Hepatocyte (in vitro differentiated cells): Measurements from ENCODE around the gene ZBED1. TPM values are rescaled to one million over a fixed set of nuclear protein-coding genes. Genes with fewer than 3 reads are reported as not detected.

Experiments
- DNase-seq: peaks from one replicate; pipeline ENCODE4 v3.0.0-alpha.2; 2016; ENCODE audit warnings: low spot score
- H2AFZ ChIP-seq: fragments of 200-600 bp; sonication (generic); 2 replicates; pipeline ENCODE4 v1.6.0; 2016; ENCODE audit warnings: antibody characterized with exemption, mild to moderate bottlenecking
- H3K27ac ChIP-seq: fragments of 200-600 bp; sonication (generic); 2 replicates; pipeline ENCODE4 v1.5.1; 2016; ENCODE audit warnings: mild to moderate bottlenecking
- H3K27me3 ChIP-seq: fragments of 200-600 bp; sonication (generic); 2 replicates; pipeline ENCODE4 v1.6.1; 2016
- H3K36me3 ChIP-seq: fragments of 200-600 bp; sonication (generic); replicated peaks from 2 replicates; pipeline ENCODE4 v1.5.1; 2016; ENCODE audit warnings: low read depth; ENCODE audit not compliant: insufficient read depth
- H3K4me1 ChIP-seq: fragments of 200-600 bp; sonication (generic); 2 replicates; pipeline ENCODE4 v1.5.1; 2016; ENCODE audit warnings: mild to moderate bottlenecking, moderate library complexity; ENCODE audit not compliant: insufficient read depth
- H3K4me2 ChIP-seq: fragments of 200-600 bp; sonication (generic); 2 replicates; pipeline ENCODE4 v1.6.0; 2016
- H3K4me3 ChIP-seq: fragments of 200-600 bp; sonication (generic); 2 replicates; pipeline ENCODE4 v1.5.1; 2016; ENCODE audit warnings: mild to moderate bottlenecking
- H3K79me2 ChIP-seq: fragments of 200-600 bp; sonication (generic); 2 replicates; pipeline ENCODE4 v1.6.0; 2017; ENCODE audit warnings: mild to moderate bottlenecking
- H3K9me2 ChIP-seq: fragments of 200-600 bp; sonication (generic); replicated peaks from 2 replicates; pipeline ENCODE4 v1.6.0; 2017; ENCODE audit warnings: mild to moderate bottlenecking; ENCODE audit not compliant: insufficient read depth
- H3K9me3 ChIP-seq: fragments of 200-600 bp; sonication (generic); 2 replicates; pipeline ENCODE4 v1.5.1; 2016; ENCODE audit warnings: low read depth, mild to moderate bottlenecking
- H4K20me1 ChIP-seq: fragments of 200-600 bp; sonication (generic); 2 replicates; pipeline ENCODE4 v1.6.0; 2016; ENCODE audit warnings: mild to moderate bottlenecking; ENCODE audit not compliant: insufficient read depth, poor library complexity, severe bottlenecking
- EZH2 ChIP-seq: fragments of 200-600 bp; sonication (generic); IDR thresholded peaks from 2 replicates; pipeline ENCODE4 v1.6.1; 2016; ENCODE audit warnings: antibody characterized with exemption, mild to moderate bottlenecking, borderline replicate concordance
- EZH2phosphoT487 ChIP-seq: fragments of 200-600 bp; sonication (generic); IDR thresholded peaks from one replicate; pipeline ENCODE4 v1.6.1; 2018; ENCODE audit warnings: antibody characterized with exemption, mild to moderate bottlenecking, low read depth, moderate library complexity; ENCODE audit not compliant: unreplicated experiment, severe bottlenecking
- WGBS: methylation state at CpG from one replicate; pipeline ENCODE4 v1.1.6; 2016; ENCODE audit warnings: low lambda C conversion rate; ENCODE audit errors: missing lambda C conversion rate; 5-methylcytosine and 5-hydroxymethylcytosine counted together
- polyA plus RNA-seq: library from polyadenylated mRNA; unstranded; fragments of >200 nt; fragmentation: Nextera tagmentation; extraction: Ambion mirVana; gene quantifications from 2 replicates; pipeline ENCODE4 v1.2.1, GENCODE V29; 2016
- total RNA-seq: library from RNA; depleted of rRNA; stranded (reverse); fragments of >200 nt; gene quantifications from 2 replicates; pipeline ENCODE4 v1.2.3, GENCODE V29; 2014
- TF ChIP-seq, protein P1 (sequence below): fragments of 200-600 bp; sonication (generic); IDR thresholded peaks from 2 replicates; pipeline ENCODE4 v1.5.1; 2016; ENCODE audit warnings: antibody characterized with exemption, mild to moderate bottlenecking; ENCODE audit not compliant: poor library complexity

Gene ZBED1
- total and polyA plus RNA-seq, 2 experiments from 2014 or later: 26.4 to 41.4 TPM

DNA sequence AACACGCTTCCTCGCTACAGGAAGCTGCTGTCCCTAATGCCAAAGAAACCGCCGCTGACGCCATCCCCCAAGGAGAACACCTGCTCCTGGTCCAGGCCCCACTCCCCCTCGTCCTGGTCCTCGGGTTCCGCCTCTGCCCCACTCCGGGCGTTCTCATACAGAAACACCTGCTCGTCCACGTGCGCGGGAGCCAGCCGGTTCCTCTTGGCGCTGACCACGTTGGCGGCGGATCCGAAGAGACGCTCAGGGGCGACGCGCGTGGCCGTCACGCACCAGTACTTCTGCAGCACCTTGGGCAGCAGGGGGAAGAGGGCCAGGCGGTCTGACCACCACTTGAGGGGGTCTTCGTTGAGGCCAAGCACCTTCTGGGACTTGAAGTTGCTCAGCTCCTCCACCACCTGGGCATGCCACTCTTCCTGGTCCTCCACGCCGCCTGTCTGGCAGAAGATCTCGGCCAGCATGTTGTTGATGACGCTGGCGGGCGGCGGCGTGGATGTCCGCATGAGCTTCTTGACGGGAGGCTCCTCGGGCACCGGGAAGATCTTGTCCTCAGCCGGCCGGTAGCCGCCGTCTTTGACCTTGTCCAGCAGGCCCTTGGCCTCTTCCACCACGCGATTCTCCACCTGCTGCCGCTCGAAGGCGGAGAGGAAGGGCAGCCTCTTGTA lies 12.0 kb downstream of the ZBED1 start:
- no peak for DNase-seq
- no peaks in the 10 kb centered on the region for H3K27me3 ChIP-seq
- H3K4me3 ChIP-seq: no peak overlapping the region
- no peak overlapping the region for H3K27ac ChIP-seq
- peaks cover 19% of the 10 kb centered on the region for H4K20me1 ChIP-seq
- WGBS: 99% methylated on average over 49 of the region's 50 CpGs
- no peaks in the 10 kb centered on the region for H3K4me1 ChIP-seq
- no peaks in the 10 kb centered on the region for H3K9me3 ChIP-seq
- H3K36me3 ChIP-seq: no peaks in the 10 kb centered on the region
- TF ChIP-seq, protein P1, sequence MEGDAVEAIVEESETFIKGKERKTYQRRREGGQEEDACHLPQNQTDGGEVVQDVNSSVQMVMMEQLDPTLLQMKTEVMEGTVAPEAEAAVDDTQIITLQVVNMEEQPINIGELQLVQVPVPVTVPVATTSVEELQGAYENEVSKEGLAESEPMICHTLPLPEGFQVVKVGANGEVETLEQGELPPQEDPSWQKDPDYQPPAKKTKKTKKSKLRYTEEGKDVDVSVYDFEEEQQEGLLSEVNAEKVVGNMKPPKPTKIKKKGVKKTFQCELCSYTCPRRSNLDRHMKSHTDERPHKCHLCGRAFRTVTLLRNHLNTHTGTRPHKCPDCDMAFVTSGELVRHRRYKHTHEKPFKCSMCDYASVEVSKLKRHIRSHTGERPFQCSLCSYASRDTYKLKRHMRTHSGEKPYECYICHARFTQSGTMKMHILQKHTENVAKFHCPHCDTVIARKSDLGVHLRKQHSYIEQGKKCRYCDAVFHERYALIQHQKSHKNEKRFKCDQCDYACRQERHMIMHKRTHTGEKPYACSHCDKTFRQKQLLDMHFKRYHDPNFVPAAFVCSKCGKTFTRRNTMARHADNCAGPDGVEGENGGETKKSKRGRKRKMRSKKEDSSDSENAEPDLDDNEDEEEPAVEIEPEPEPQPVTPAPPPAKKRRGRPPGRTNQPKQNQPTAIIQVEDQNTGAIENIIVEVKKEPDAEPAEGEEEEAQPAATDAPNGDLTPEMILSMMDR: no peak
- TF ChIP-seq EZH2phosphoT487 (no peak), EZH2 (no peak)
- H2AFZ ChIP-seq: no peak overlapping the region
- H3K4me2 ChIP-seq: no peak overlapping the region
- no peaks in the 10 kb centered on the region for H3K9me2 ChIP-seq
- H3K79me2 ChIP-seq: peaks cover 93% of the 10 kb centered on the region

DNA sequence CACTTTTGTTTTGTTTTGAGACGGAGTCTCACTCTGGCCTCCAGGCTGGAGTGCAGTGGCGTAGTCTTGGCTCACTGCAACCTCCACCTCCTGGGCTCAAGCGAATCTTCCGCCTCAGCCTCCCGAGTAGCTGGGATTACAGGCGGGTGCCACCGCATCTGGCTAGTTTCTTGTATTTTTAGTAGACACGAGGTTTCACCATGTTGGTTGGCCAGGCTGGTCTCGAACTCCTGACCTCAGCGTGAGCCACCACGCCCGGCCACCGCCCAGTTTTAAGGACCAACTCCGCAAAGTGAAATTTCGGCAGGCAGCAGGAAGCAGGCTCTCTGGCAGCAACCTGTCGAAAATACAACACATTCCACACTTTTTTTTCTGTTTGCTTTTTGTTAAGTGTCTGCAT lies 13.4 kb downstream of the ZBED1 start:
- Histone ChIP-seq H3K36me3 (no peaks in the 10 kb centered on the region), H3K27ac (no peak overlapping the region), H3K9me3 (no peaks in the 10 kb centered on the region), H3K79me2 (peaks cover 91% of the 10 kb centered on the region), H3K4me2 (no peak overlapping the region), H2AFZ (no peak overlapping the region), H3K4me3 (no peak overlapping the region), H3K9me2 (no peaks in the 10 kb centered on the region), H3K27me3 (no peaks in the 10 kb centered on the region), H4K20me1 (peaks cover 16% of the 10 kb centered on the region), H3K4me1 (no peaks in the 10 kb centered on the region)
- no peak for DNase-seq
- TF ChIP-seq EZH2: no peak
- TF ChIP-seq, protein P1: no peak
- no peak for TF ChIP-seq EZH2phosphoT487
- 92% methylated on average over 16 of the region's 16 CpGs for WGBS

DNA sequence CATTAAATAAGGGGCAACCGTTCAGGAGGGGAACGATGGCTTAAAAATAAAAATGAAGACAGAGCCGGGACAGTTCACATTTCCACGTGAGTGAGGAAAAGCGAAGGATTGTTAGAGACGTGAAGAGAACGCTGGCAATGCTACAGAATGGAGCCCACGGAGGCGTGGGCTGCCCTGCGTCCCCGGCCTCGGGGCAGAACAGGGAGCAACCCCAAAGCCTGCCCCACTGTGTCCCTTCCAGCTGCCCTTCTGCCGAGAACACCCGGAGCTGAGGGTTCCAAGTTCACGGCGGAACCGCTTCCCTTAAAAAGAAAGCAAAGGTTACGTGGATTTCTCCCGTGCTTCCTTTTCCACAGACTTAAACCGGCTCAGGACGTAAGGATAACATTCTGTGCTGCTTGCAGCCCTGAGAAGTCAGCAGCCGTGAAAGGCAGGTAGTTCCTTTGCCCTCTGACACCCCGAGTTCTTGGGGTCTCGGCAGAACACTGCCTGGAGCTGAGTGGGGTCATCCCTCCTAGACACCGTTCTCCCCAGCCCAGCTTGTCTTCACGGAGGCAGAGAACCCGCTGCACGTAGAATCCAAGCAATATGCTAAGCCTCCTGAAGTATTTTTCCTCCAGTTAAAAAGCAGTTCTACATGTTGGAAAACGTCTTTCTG lies 14.2 kb downstream of the ZBED1 start:
- TF ChIP-seq EZH2: no peak
- TF ChIP-seq, protein P1: no peak
- TF ChIP-seq EZH2phosphoT487: no peak
- H3K9me3 ChIP-seq: no peaks in the 10 kb centered on the region
- peaks cover 14% of the 10 kb centered on the region for H4K20me1 ChIP-seq
- H2AFZ ChIP-seq: no peak overlapping the region
- WGBS: 89% methylated on average over 29 of the region's 29 CpGs
- H3K4me1 ChIP-seq: no peaks in the 10 kb centered on the region
- no peaks in the 10 kb centered on the region for H3K9me2 ChIP-seq
- no peaks in the 10 kb centered on the region for H3K36me3 ChIP-seq
- H3K4me3 ChIP-seq: no peak overlapping the region
- DNase-seq: no peak
- no peaks in the 10 kb centered on the region for H3K27me3 ChIP-seq
- peaks cover 84% of the 10 kb centered on the region for H3K79me2 ChIP-seq
- H3K4me2 ChIP-seq: no peak overlapping the region
- H3K27ac ChIP-seq: no peak overlapping the region
